Panc1 (cell line): ENCODE results near the gene NTSR2. TPM values are rescaled to one million over a fixed set of nuclear protein-coding genes. Genes with fewer than 3 reads are reported as not detected.

Experiments
- ATAC-seq: fragments of 200-7000 bp; cut with Tn5 transposase; 2 replicates; pipeline ENCODE4 v1.9.1; 2020; ENCODE audit warnings: mild to moderate bottlenecking, moderate library complexity
- BruUV-seq: library from RNA; stranded (reverse); fragments of 400-500 nt; replicated peaks from 2 replicates; lab custom pipeline; 2021; lab: Mats Ljungman, UMichigan
- CTCF ChIA-PET: fragments of 300-600 bp; sonication (Branson Sonifier 250); formaldehyde crosslinking; loops from one replicate; lab custom pipeline; 2022; ENCODE audit warnings: antibody characterized with exemption; lab: Charles Lee
- POLR2A ChIA-PET: fragments of 300-600 bp; sonication (Branson Sonifier 250); formaldehyde crosslinking; loops from one replicate; lab custom pipeline; 2022; ENCODE audit warnings: antibody characterized with exemption; lab: Charles Lee
- DNase-seq: peaks from one replicate; pipeline ENCODE4 v3.0.0-alpha.2; 2010; ENCODE audit warnings: low read depth, low spot score
- H3K27ac ChIP-seq: 2 replicates; pipeline ENCODE4 v1.5.1; 2011; ENCODE audit warnings: mild to moderate bottlenecking, low read length, inconsistent platforms
- H3K27me3 ChIP-seq: fragments of 200-500 bp; sonication (Bioruptor generic); 2 replicates; pipeline ENCODE4 v1.6.0; 2014; ENCODE audit warnings: low read length, inconsistent platforms; ENCODE audit not compliant: control insufficient read depth, insufficient read depth
- H3K36me3 ChIP-seq: fragments of 200-500 bp; sonication (Bioruptor generic); 2 replicates; pipeline ENCODE4 v1.5.1; 2014; ENCODE audit warnings: inconsistent platforms, mild to moderate bottlenecking, low read length, moderate library complexity; ENCODE audit not compliant: control insufficient read depth, insufficient read depth
- H3K4me1 ChIP-seq: 2 replicates; pipeline ENCODE4 v1.5.1; 2011; ENCODE audit warnings: inconsistent platforms, mild to moderate bottlenecking, low read length, moderate library complexity; ENCODE audit not compliant: control insufficient read depth, insufficient read depth
- H3K4me3 ChIP-seq, 2 experiments: 2 replicates each; pipeline ENCODE4 v1.5.1; 2011 to 2012; ENCODE audit warnings: low read depth in 2 of 2, low read length in 2 of 2, mild to moderate bottlenecking in 2 of 2, inconsistent platforms in 1 of 2, moderate library complexity in 1 of 2
- H3K9me3 ChIP-seq: fragments of 200-500 bp; sonication (Bioruptor generic); 2 replicates; pipeline ENCODE4 v1.5.1; 2014; ENCODE audit warnings: low read depth, mild to moderate bottlenecking, inconsistent platforms, low read length, moderate library complexity; ENCODE audit not compliant: control insufficient read depth, insufficient read depth
- CTCF ChIP-seq: fragments of 450-650 bp; IDR thresholded peaks from 2 replicates; pipeline ENCODE4 v1.5.1; 2017; ENCODE audit warnings: mild to moderate bottlenecking
- POLR2AphosphoS5 ChIP-seq: IDR thresholded peaks from 2 replicates; pipeline ENCODE4 v1.6.1; 2012; ENCODE audit warnings: mild to moderate bottlenecking, low read depth, low read length, moderate library complexity
- REST ChIP-seq, 2 experiments: IDR thresholded peaks; 2 replicates each; pipeline ENCODE4 v1.6.1; 2011 to 2012; ENCODE audit warnings: low read depth in 2 of 2, control low read depth in 1 of 2, low read length in 1 of 2, mild to moderate bottlenecking in 1 of 2, moderate library complexity in 1 of 2; ENCODE audit not compliant: insufficient read depth in 1 of 2
- SIN3A ChIP-seq: IDR thresholded peaks from 2 replicates; pipeline ENCODE4 v1.6.1; 2012; ENCODE audit warnings: low read depth, mild to moderate bottlenecking, low read length, moderate library complexity, borderline replicate concordance; ENCODE audit not compliant: insufficient read depth
- TCF7L2 ChIP-seq: IDR thresholded peaks from 2 replicates; pipeline ENCODE4 v1.6.1; 2011; ENCODE audit warnings: mild to moderate bottlenecking, low read depth, low read length, inconsistent platforms
- in situ Hi-C: cut with HindIII; loops from 2 replicates; pipeline ENCODE4 v1.10.0; 2016; ENCODE audit warnings: low sequenced_read_pairs, low pct_unique_long_range_greater_than_20kb
- intact Hi-C: fragments of 100-400 bp; cut with micrococcal nuclease; formaldehyde crosslinking; loops from one replicate; pipeline ENCODE4 v1.10.0; 2022; ENCODE audit not compliant: unreplicated experiment
- total RNA-seq: library from RNA; stranded (reverse); gene quantifications from one replicate; pipeline ENCODE4 v1.2.1, GENCODE V29; 2021; ENCODE audit not compliant: unreplicated experiment

Gene NTSR2
- total RNA-seq, 1 experiment from 2014 or later = 0.15 TPM

GRCh38 chr2:11691076-11691660 is 21.2 kb upstream of the NTSR2 start:
- in situ Hi-C loops (no loop called here), intact Hi-C loops (no loop called here)
- H3K27me3 ChIP-seq = no peaks in the 10 kb centered on the region
- no peak overlapping the region for H3K27ac ChIP-seq
- CTCF ChIA-PET = no interaction called here
- TF ChIP-seq CTCF = no peak
- TF ChIP-seq TCF7L2 = no peak
- no peak for TF ChIP-seq SIN3A
- no peak for ATAC-seq
- H3K9me3 ChIP-seq = no peaks in the 10 kb centered on the region
- no peaks in the 10 kb centered on the region for H3K36me3 ChIP-seq
- H3K4me1 ChIP-seq = peaks cover 12% of the 10 kb centered on the region
- DNase-seq = no peak
- BruUV-seq = no TSS peak
- no peak overlapping the region for H3K4me3 ChIP-seq
- POLR2A ChIA-PET = no interaction called here

- in situ Hi-C loops (no loop called here), intact Hi-C loops (loop anchor here (2.0 kb wide), 1 partner anchor 90 kb away; no protein-coding TSS in a partner anchor)
- TF ChIP-seq CTCF (peak; percentile 95), REST (IDR thresholded peaks at IDR 0.05; ENCODE audit: insufficient read depth in 1 of 2, low read depth in 2 of 2, low read length in 1 of 2) (no peak), SIN3A (no peak), POLR2AphosphoS5 (no peak)
- CTCF ChIA-PET = interaction anchor here (0.5 to 1.4 kb wide), 8 partner anchors 8 to 545 kb away, joined by 3 to 9 read pairs (median 4); no protein-coding TSS in a partner anchor
- BruUV-seq = no TSS peak
- H3K36me3 ChIP-seq = no peaks in the 10 kb centered on the region
- no peak for DNase-seq
- peak overlapping the region; percentile 22 to 35 for H3K4me3 ChIP-seq
- no peaks in the 10 kb centered on the region for H3K27me3 ChIP-seq
- no peaks in the 10 kb centered on the region for H3K9me3 ChIP-seq
- H3K27ac ChIP-seq = peak overlapping the region; percentile 55
- peaks cover 12% of the 10 kb centered on the region for H3K4me1 ChIP-seq
- ATAC-seq = peak; percentile 90
- POLR2A ChIA-PET = no interaction called here
These were observed 18.5 kb upstream of the NTSR2 start for GRCh38 chr2:11688222-11689069.
